Lower leg skin (tissue), 3 donors: ENCODE measurements around the gene WNK2.

Experiments used
- POLR2A ChIP-seq, 2 donors: fragments of 450-650 bp; IDR thresholded peaks; one replicate each; pipeline ENCODE4 v1.6.1; 2016 to 2017; ENCODE audit warnings: antibody characterized with exemption in 2 of 2, mild to moderate bottlenecking in 1 of 2, moderate library complexity in 1 of 2
- TF ChIP-seq, protein P1 (sequence below), 3 donors: fragments of 450-650 bp; IDR thresholded peaks; one replicate each; pipeline ENCODE4 v1.5.1; 2016; ENCODE audit warnings: antibody characterized with exemption in 3 of 3, mild to moderate bottlenecking in 3 of 3, moderate library complexity in 2 of 3

DNA sequence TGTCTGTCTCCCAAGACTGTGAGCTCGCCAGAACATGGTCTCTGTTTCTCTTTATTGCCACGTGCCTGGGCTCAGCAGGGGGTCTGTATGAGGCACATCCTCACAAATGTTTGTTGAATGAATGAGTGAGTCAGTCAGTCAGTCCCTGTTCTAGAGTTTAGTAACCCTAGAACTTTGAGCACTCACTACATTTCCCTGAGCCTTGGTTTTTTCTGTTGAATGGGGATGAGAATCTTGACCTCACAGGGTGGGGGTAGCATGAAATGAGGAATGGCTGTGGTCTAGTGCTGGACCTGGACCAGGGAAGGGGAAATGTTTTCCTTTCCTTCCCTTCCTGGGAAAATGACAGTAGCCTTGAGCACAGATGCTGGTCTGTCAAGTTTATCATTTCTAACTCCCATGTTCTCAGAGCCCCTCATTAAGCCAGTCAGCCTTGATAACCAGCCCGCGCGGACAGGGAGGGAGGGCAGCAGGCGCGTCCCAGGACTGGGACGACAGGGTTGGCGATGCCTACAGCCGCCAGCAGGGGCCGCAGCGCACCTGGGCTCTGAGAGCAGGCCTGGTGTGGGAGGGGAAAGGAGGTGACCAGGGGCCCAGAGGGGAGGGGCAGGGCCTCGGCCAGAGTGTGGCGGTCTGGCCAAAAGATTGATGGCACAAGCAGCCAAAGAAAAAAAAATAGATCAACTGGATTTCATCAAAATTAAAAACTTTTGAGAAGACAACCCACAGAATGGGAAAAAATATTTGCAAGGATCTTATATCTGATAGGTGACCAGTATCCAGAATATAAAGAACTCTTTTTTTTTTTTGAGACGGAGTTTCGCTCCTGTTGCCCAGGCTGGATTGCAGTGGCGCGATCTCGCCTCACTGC, 24.1 kb upstream of the WNK2 start:
- TF ChIP-seq, protein P1, sequence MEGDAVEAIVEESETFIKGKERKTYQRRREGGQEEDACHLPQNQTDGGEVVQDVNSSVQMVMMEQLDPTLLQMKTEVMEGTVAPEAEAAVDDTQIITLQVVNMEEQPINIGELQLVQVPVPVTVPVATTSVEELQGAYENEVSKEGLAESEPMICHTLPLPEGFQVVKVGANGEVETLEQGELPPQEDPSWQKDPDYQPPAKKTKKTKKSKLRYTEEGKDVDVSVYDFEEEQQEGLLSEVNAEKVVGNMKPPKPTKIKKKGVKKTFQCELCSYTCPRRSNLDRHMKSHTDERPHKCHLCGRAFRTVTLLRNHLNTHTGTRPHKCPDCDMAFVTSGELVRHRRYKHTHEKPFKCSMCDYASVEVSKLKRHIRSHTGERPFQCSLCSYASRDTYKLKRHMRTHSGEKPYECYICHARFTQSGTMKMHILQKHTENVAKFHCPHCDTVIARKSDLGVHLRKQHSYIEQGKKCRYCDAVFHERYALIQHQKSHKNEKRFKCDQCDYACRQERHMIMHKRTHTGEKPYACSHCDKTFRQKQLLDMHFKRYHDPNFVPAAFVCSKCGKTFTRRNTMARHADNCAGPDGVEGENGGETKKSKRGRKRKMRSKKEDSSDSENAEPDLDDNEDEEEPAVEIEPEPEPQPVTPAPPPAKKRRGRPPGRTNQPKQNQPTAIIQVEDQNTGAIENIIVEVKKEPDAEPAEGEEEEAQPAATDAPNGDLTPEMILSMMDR (IDR thresholded peaks at IDR 0.05): peak in 2 of 3 donors; percentile 38 to 83
- no peak for TF ChIP-seq POLR2A (IDR thresholded peaks at IDR 0.05)
